Fibroblast of lung (primary cell): Measurements from ENCODE around the gene SH2D2A.

Experiments used
- EZH2 ChIP-seq: IDR thresholded peaks from 2 replicates; pipeline ENCODE4 v1.5.1; 2012; ENCODE audit warnings: low read length, control low read depth, mild to moderate bottlenecking; ENCODE audit errors: missing control alignments
- TF ChIP-seq, protein P1 (sequence below), 2 donors: IDR thresholded peaks in 1 of 2; conservative IDR thresholded peaks in 1 of 2; 1 replicate in 1 of 2; 2 replicates in 1 of 2; pipeline ENCODE4 v1.5.1; 2011 to 2012; ENCODE audit warnings: low read length in 2 of 2, control low read depth in 1 of 2, inconsistent platforms in 1 of 2, low read depth in 1 of 2, mild to moderate bottlenecking in 1 of 2

DNA sequence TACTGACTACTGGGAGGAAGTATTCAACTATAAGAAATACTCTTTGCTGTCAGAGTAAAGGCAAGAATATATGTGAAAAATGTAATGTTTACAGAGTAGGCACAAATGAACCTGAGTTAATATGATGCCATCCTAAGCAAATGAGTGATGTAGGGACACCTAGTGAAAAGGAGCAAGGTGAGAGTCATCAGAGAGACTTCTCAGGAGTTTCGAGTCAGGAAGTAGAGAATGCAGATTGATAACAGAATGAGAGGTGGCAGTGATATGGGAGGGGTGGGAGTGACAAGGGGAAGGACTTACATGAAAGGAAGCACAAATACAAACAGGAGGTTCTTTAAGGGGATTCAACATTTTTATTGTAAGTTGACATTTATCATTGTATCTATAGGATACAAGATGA lies 39.1 kb downstream of the SH2D2A start:
- TF ChIP-seq, protein P1, sequence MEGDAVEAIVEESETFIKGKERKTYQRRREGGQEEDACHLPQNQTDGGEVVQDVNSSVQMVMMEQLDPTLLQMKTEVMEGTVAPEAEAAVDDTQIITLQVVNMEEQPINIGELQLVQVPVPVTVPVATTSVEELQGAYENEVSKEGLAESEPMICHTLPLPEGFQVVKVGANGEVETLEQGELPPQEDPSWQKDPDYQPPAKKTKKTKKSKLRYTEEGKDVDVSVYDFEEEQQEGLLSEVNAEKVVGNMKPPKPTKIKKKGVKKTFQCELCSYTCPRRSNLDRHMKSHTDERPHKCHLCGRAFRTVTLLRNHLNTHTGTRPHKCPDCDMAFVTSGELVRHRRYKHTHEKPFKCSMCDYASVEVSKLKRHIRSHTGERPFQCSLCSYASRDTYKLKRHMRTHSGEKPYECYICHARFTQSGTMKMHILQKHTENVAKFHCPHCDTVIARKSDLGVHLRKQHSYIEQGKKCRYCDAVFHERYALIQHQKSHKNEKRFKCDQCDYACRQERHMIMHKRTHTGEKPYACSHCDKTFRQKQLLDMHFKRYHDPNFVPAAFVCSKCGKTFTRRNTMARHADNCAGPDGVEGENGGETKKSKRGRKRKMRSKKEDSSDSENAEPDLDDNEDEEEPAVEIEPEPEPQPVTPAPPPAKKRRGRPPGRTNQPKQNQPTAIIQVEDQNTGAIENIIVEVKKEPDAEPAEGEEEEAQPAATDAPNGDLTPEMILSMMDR (conservative IDR thresholded peaks at IDR 0.05 in 1 of 2, IDR thresholded peaks at IDR 0.05 in 1 of 2; ENCODE audit: low read depth in 1 of 2, low read length in 2 of 2) = no peak
- no peak for TF ChIP-seq EZH2
